Psoas muscle (tissue), 8 donors: ENCODE results near the gene DHTKD1. TPM values are rescaled to one million over a fixed set of nuclear protein-coding genes. Genes with fewer than 3 reads are reported as not detected.

Experiments used
- ATAC-seq, 4 donors: fragments of 200-7000 bp; cut with Tn5 transposase; one replicate each; pipeline ENCODE4 v1.9.1; 2020; ENCODE audit warnings: moderate library complexity in 3 of 4, mild to moderate bottlenecking in 2 of 4
- DNase-seq, 2 donors: peaks; one replicate each; pipeline ENCODE4 v3.0.0-alpha.2; 2020
- H3K27ac ChIP-seq: fragments of 200-600 bp; one replicate; pipeline ENCODE4 v1.8.0; 2022
- H3K27me3 ChIP-seq, 3 donors: fragments of 200-600 bp in 1 of 3; one replicate each; pipeline versions ENCODE4 v1.6.1 to v1.8.0; 2013 to 2022; ENCODE audit warnings: low read length in 2 of 3, mild to moderate bottlenecking in 2 of 3, moderate library complexity in 1 of 3; ENCODE audit not compliant: insufficient read depth in 3 of 3
- H3K36me3 ChIP-seq, 2 donors: fragments of 200-600 bp in 1 of 2; one replicate each; pipeline versions ENCODE4 v1.6.1 to v1.8.0; 2013 to 2022; ENCODE audit warnings: low read depth in 1 of 2, mild to moderate bottlenecking in 1 of 2, moderate library complexity in 1 of 2; ENCODE audit not compliant: insufficient read depth in 1 of 2
- H3K4me1 ChIP-seq: fragments of 200-600 bp; one replicate; pipeline ENCODE4 v1.8.0; 2022
- H3K4me3 ChIP-seq: fragments of 200-600 bp; one replicate; pipeline ENCODE4 v1.8.0; 2022; ENCODE audit warnings: mild to moderate bottlenecking
- H3K9me3 ChIP-seq: fragments of 200-600 bp; one replicate; pipeline ENCODE4 v1.8.0; 2022
- CTCF ChIP-seq: fragments of 200-600 bp; IDR thresholded peaks from one replicate; pipeline ENCODE4 v1.8.0; 2022; ENCODE audit warnings: antibody characterized with exemption
- WGBS, 3 donors: extraction: QIAGEN DNeasy Blood & Tissue Kit; methylation state at CpG; one replicate each; pipeline versions ENCODE4 v1.1.6 to v1.1.7; 2013; 5-methylcytosine and 5-hydroxymethylcytosine counted together
- intact Hi-C, 2 donors: fragments of 100-400 bp; cut with DNase I; formaldehyde crosslinking; loops; one replicate each; pipeline versions ENCODE4 v1.11.0 to v1.14.2; 2022
- polyA plus RNA-seq, 3 donors: library from polyadenylated mRNA; stranded (reverse); fragments of 200-250 nt; gene quantifications; one replicate each; pipeline ENCODE4 v1.2.3, GENCODE V29; 2013
- total RNA-seq, 4 donors: library from RNA; stranded (reverse); fragmentation: NEBNext Ultra II Directional in 2 of 4; extraction: Animal tissue kit (Norgen Biotek cat#: 25700) in 2 of 4; gene quantifications; one replicate each; pipeline versions ENCODE4 v1.2.1 to v1.2.4, GENCODE V29; 2021 to 2023
- donor health status: healthy with polysubstance abuse.
- donor health status: DM: no; HTN: no; CAD: no; lungs with moderate emphysema.
- donor health status: Bipolar disorder and iron deficiency.
- donor health status: healthy.
- donor health status: DM: yes; HTN: yes; CAD: no.
- donor health status: DM: no; HTN: no; CAD: no.
- donor health status: DM: no; HTN: no; CAD: no.
- donor health status: DM: yes; HTN: yes; CAD: no.

Gene DHTKD1
- total and polyA plus RNA-seq, 7 donors: 5.8 to 31.7 (median 14.1) TPM

- no peaks in the 10 kb centered on the region for H3K27me3 ChIP-seq
- H3K36me3 ChIP-seq: peaks cover 5 to 30% of the 10 kb centered on the region in 2 donors
- no peak for DNase-seq
- H3K4me3 ChIP-seq: no peak overlapping the region
- no peak overlapping the region for H3K27ac ChIP-seq
- intact Hi-C loops: no loop called here
- H3K9me3 ChIP-seq: no peaks in the 10 kb centered on the region
- ATAC-seq: no peak
- no peak for TF ChIP-seq CTCF
- WGBS, 3 donors: 95 to 98% (median 97%) methylated on average over 5 of the region's 5 CpGs
- H3K4me1 ChIP-seq: peaks cover 15% of the 10 kb centered on the region
These were observed 43.2 kb upstream of the DHTKD1 start for GRCh38 chr10:12025591-12025990.

DNA sequence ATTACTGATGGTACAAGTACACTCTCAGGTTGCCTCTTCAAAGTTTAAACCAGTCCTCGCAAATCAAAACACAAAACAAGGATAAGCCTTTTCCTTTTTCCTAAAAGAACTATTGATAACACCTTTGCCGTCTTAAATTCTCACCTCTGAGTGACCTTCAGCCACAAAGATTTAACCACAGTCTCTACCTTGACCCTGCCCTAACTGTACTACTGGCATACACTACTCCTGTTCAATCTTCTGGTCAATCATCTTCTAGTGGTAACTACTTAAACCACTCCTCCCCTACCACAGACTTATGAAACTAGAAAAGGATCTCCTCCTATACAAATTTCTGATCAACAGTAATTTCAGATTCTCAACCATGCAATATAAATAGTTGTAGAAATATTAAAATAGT is 41.2 kb upstream of the DHTKD1 start:
- DNase-seq: no peak
- TF ChIP-seq CTCF: no peak
- no peak overlapping the region for H3K27ac ChIP-seq
- no peaks in the 10 kb centered on the region for H3K27me3 ChIP-seq
- no peaks in the 10 kb centered on the region for H3K9me3 ChIP-seq
- 87 to 91% (median 90%) methylated on average over 2 of the region's 2 CpGs for WGBS, 3 donors
- no peak for ATAC-seq
- peaks cover 14% of the 10 kb centered on the region for H3K4me1 ChIP-seq
- peaks cover 5 to 40% of the 10 kb centered on the region in 2 donors for H3K36me3 ChIP-seq
- no peak overlapping the region for H3K4me3 ChIP-seq
- intact Hi-C loops: no loop called here

- intact Hi-C loops: no loop called here
- no peaks in the 10 kb centered on the region for H3K4me1 ChIP-seq
- no peak overlapping the region for H3K27ac ChIP-seq
- H3K27me3 ChIP-seq: no peaks in the 10 kb centered on the region
- peaks cover 5 to 67% of the 10 kb centered on the region in 2 donors for H3K36me3 ChIP-seq
- WGBS, 3 donors: 93 to 96% (median 94%) methylated on average over 4 of the region's 4 CpGs
- no peak for TF ChIP-seq CTCF
- no peak overlapping the region for H3K4me3 ChIP-seq
- no peak for ATAC-seq
- no peak for DNase-seq
- H3K9me3 ChIP-seq: no peaks in the 10 kb centered on the region
These were observed 37.4 kb upstream of the DHTKD1 start for GRCh38 chr10:12031404-12031803.

DNA sequence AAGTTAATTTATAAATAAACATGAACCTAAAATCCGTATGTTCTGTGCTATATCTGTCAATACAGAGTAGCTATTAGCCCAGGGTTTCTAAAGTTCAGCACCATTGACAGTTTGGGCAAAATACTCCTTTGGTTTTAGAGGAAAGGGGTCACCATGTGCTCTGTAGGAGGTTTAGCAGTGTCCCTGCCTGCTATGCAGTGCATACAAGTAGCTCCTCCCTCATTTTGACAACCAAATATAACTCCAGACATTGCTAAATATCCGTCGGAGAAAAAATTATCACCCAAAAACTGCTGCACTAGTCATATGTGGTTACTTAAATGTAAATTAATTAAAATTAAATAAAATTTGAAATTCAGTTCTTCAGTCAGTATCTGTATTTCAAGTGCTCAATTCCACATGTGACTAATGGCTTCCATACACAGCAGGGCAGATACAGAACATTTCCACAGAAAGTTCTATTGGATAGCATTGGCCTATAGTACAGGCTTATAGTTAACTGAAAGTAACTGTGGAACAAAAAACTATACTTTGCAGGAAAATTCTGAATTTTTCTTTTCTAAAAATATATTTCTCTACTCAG is 32.6 kb upstream of the DHTKD1 start:
- Histone ChIP-seq H3K4me3 (no peak overlapping the region), H3K4me1 (peaks cover 7% of the 10 kb centered on the region), H3K27me3 (no peaks in the 10 kb centered on the region), H3K9me3 (no peaks in the 10 kb centered on the region), H3K36me3 (peaks cover 0 to 39% of the 10 kb centered on the region in 2 donors), H3K27ac (no peak overlapping the region)
- intact Hi-C loops: no loop called here
- TF ChIP-seq CTCF: no peak
- no peak for DNase-seq
- no peak for ATAC-seq
- WGBS, 3 donors: 73 to 80% (median 78%) methylated on average over 3 of the region's 3 CpGs
